NT2/D1 (cell line): Measurements from ENCODE around the gene GPR183.

Experiments
- SUZ12 ChIP-seq: IDR thresholded peaks from 2 replicates; pipeline ENCODE4 v1.6.1; 2011; ENCODE audit not compliant: insufficient read length, insufficient read depth; ENCODE audit errors: extremely low read depth
- YY1 ChIP-seq: IDR thresholded peaks from 2 replicates; pipeline ENCODE4 v1.6.1; 2011; ENCODE audit not compliant: insufficient read length, insufficient read depth
- ZNF274 ChIP-seq: IDR thresholded peaks from 2 replicates; pipeline ENCODE4 v1.6.1; 2011; ENCODE audit warnings: mild to moderate bottlenecking, low read depth, low read length

GRCh38 chr13:99285432-99286182 lies 21.6 kb downstream of the GPR183 start:
- TF ChIP-seq SUZ12 (no peak), ZNF274 (no peak), YY1 (no peak)
